Right atrium auricular region (tissue), 2 donors: ENCODE results near the gene MAP1LC3B2. TPM values are rescaled to one million over a fixed set of nuclear protein-coding genes. Genes with fewer than 3 reads are reported as not detected.

ENCODE experiments used
- DNase-seq: peaks from one replicate; pipeline ENCODE4 v3.0.0-alpha.2; 2019; ENCODE audit warnings: low spot score
- H3K27ac ChIP-seq, 2 donors: fragments of 200-600 bp; sonication (generic); 1 replicate in 1 of 2; 2 replicates in 1 of 2; pipeline ENCODE4 v1.5.1; 2016 to 2019
- H3K27me3 ChIP-seq, 2 donors: fragments of 200-600 bp; sonication (generic); one replicate each; pipeline versions ENCODE4 v1.5.1 to v1.6.0; 2017 to 2019
- H3K36me3 ChIP-seq: fragments of 200-600 bp; sonication (generic); one replicate; pipeline ENCODE4 v1.5.1; 2016
- H3K4me1 ChIP-seq, 2 donors: fragments of 200-600 bp; sonication (generic); one replicate each; pipeline versions ENCODE4 v1.5.1 to v1.6.0; 2017 to 2019
- H3K4me3 ChIP-seq, 2 donors: fragments of 200-600 bp; sonication (generic); 1 replicate in 1 of 2; 2 replicates in 1 of 2; pipeline ENCODE4 v1.5.1; 2017 to 2019; ENCODE audit warnings: mild to moderate bottlenecking in 1 of 2, moderate library complexity in 1 of 2
- H3K9me3 ChIP-seq, 2 donors: fragments of 200-600 bp; sonication (generic); one replicate each; pipeline ENCODE4 v1.5.1; 2019
- total RNA-seq, 2 donors: library from RNA; depleted of rRNA; stranded (reverse); fragments of >200 nt; gene quantifications; one replicate each; pipeline ENCODE4 v1.1.0, GENCODE V29; 2016
- TF ChIP-seq, protein P1 (sequence below), 2 donors: fragments of 200-600 bp; sonication (generic); IDR thresholded peaks; one replicate each; pipeline ENCODE4 v1.5.1; 2019; ENCODE audit warnings: antibody characterized with exemption in 2 of 2

Gene MAP1LC3B2
- total RNA-seq, 2 donors from 2014 or later, result 1.0 to 1.4 TPM

GRCh38 chr12:116594325-116595038 is 35.3 kb downstream of the MAP1LC3B2 start:
- no peaks in the 10 kb centered on the region for H3K9me3 ChIP-seq
- no peak overlapping the region for H3K4me3 ChIP-seq
- TF ChIP-seq, protein P1, sequence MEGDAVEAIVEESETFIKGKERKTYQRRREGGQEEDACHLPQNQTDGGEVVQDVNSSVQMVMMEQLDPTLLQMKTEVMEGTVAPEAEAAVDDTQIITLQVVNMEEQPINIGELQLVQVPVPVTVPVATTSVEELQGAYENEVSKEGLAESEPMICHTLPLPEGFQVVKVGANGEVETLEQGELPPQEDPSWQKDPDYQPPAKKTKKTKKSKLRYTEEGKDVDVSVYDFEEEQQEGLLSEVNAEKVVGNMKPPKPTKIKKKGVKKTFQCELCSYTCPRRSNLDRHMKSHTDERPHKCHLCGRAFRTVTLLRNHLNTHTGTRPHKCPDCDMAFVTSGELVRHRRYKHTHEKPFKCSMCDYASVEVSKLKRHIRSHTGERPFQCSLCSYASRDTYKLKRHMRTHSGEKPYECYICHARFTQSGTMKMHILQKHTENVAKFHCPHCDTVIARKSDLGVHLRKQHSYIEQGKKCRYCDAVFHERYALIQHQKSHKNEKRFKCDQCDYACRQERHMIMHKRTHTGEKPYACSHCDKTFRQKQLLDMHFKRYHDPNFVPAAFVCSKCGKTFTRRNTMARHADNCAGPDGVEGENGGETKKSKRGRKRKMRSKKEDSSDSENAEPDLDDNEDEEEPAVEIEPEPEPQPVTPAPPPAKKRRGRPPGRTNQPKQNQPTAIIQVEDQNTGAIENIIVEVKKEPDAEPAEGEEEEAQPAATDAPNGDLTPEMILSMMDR (IDR thresholded peaks at IDR 0.05), result no peak
- no peak overlapping the region for H3K27ac ChIP-seq
- no peaks in the 10 kb centered on the region for H3K36me3 ChIP-seq
- H3K27me3 ChIP-seq, result no peaks in the 10 kb centered on the region
- peaks cover 0 to 34% of the 10 kb centered on the region in 2 donors for H3K4me1 ChIP-seq
- no peak for DNase-seq

- TF ChIP-seq, protein P1 (IDR thresholded peaks at IDR 0.05), result no peak
- DNase-seq, result no peak
- H3K27ac ChIP-seq, result no peak overlapping the region
- no peaks in the 10 kb centered on the region for H3K27me3 ChIP-seq
- no peaks in the 10 kb centered on the region for H3K9me3 ChIP-seq
- H3K36me3 ChIP-seq, result no peaks in the 10 kb centered on the region
- peaks cover 0 to 38% of the 10 kb centered on the region in 2 donors for H3K4me1 ChIP-seq
- no peak overlapping the region for H3K4me3 ChIP-seq
These were observed 36.0 kb downstream of the MAP1LC3B2 start for GRCh38 chr12:116595186-116595585.

- Histone ChIP-seq H3K27me3 (no peaks in the 10 kb centered on the region), H3K9me3 (no peaks in the 10 kb centered on the region), H3K4me1 (peaks cover 0 to 38% of the 10 kb centered on the region in 2 donors), H3K36me3 (no peaks in the 10 kb centered on the region), H3K27ac (no peak overlapping the region), H3K4me3 (no peak overlapping the region)
- DNase-seq, result no peak
- TF ChIP-seq, protein P1 (IDR thresholded peaks at IDR 0.05), result no peak
These were observed 36.5 kb downstream of the MAP1LC3B2 start for GRCh38 chr12:116595672-116596071.

DNA sequence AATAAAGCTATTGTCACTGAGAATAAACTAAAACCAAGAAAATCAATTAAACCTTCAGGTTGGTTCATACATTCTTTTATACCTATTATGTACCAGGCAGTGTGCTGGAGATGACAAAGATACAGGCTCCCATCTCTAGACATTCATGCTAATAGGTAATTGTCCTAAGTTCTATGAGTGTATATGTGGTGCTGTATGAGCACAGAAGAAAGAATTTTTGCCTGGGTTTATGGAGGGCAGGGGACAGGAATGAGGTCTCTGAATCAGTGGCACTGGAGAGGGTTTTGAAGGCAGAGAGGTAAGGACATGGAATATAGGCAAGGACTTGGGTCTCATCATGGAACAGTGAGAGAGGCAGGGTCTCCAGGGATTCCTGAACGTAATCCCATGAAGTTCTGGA is 38.7 kb downstream of the MAP1LC3B2 start:
- Histone ChIP-seq H3K4me3 (no peak overlapping the region), H3K9me3 (no peaks in the 10 kb centered on the region), H3K27me3 (no peaks in the 10 kb centered on the region), H3K36me3 (no peaks in the 10 kb centered on the region), H3K27ac (peak overlapping the region in 1 of 2 donors; percentile 74), H3K4me1 (peaks cover 0 to 35% of the 10 kb centered on the region in 2 donors)
- TF ChIP-seq, protein P1 (IDR thresholded peaks at IDR 0.05), result no peak
- no peak for DNase-seq

DNA sequence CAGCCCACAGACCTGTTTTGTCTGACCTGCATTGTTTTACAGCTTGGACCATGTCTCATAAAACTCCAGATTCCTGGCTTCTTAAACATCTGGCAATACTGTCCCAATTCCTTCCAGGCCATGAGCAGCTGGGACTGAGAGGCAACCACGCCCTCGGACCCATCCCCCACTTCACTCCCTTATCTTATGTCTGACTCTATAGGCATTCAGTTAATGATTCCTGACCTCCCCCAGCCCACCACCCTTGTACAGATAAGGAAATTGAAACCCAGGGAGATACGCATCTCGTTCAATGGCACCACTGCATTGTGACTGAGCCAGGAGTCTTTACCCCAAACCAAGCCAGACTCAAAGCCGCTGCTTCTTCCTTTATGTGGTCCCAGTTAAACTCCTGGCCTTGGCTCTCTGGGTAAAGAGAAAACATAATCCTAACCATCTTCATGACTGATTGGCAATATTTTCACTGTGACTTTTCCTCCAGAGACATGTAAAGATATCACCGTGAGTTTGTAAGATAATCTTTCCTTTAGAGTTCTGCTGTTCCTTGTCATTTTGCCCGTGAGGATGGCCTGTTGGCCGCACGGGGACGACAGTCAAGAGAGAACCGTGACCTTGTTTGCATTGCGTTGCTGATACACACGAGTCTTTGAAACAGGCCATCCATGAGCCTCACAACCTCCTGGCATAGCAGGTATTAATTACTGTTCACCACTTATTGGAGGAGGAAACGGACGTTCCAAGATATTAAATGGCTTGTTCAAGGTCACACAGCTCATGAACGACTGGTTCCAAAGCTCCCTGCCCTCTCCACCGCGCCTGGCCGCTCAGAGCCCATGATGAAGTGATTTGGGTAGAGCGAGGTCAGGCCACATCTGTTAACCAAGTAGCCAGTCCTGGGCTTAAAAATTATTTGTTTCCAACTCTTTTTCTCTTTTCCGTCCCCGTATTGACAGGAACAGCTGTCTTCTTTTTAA is 39.4 kb downstream of the MAP1LC3B2 start:
- Histone ChIP-seq H3K9me3 (no peaks in the 10 kb centered on the region), H3K27me3 (no peaks in the 10 kb centered on the region), H3K4me3 (peak overlapping the region in 1 of 2 donors; percentile 25), H3K27ac (peak overlapping the region; percentile 74 to 75), H3K36me3 (no peaks in the 10 kb centered on the region), H3K4me1 (peaks cover 0 to 33% of the 10 kb centered on the region in 2 donors)
- no peak for DNase-seq
- TF ChIP-seq, protein P1 (IDR thresholded peaks at IDR 0.05), result no peak
